SIG-M5 treated with dmso at 0.1 percent for 504 hours (cell line): ENCODE data around the gene CASKIN2.

Source experiments
- DNase-seq: peaks from one replicate; lab custom pipeline; 2025; ENCODE audit not compliant: unreplicated experiment; lab: John Stamatoyannopoulos, UW

CASKIN2 gene

GRCh38 chr17:75549246-75550138 lies 34.2 kb upstream of the CASKIN2 start:
- DNase-seq = peak; percentile 87

GRCh38 chr17:75548813-75549212 lies 33.5 kb upstream of the CASKIN2 start:
- DNase-seq = no peak

- DNase-seq = no peak
These were observed 31.8 kb upstream of the CASKIN2 start for GRCh38 chr17:75547091-75547490.

- no peak for DNase-seq
These were observed 30.8 kb upstream of the CASKIN2 start for GRCh38 chr17:75546181-75546580.

- no peak for DNase-seq
These were observed 28.9 kb upstream of the CASKIN2 start for GRCh38 chr17:75544250-75544649.

GRCh38 chr17:75542728-75543336 lies 27.5 kb upstream of the CASKIN2 start:
- DNase-seq = no peak

GRCh38 chr17:75542229-75542628 lies 26.9 kb upstream of the CASKIN2 start:
- no peak for DNase-seq

- DNase-seq = no peak
These were observed 25.7 kb upstream of the CASKIN2 start for GRCh38 chr17:75540923-75541503.

GRCh38 chr17:75539967-75540729 lies 24.8 kb upstream of the CASKIN2 start:
- DNase-seq = no peak

- DNase-seq = no peak
These were observed 21.0 kb upstream of the CASKIN2 start for GRCh38 chr17:75536366-75536765.

GRCh38 chr17:75535871-75536270 lies 20.5 kb upstream of the CASKIN2 start:
- DNase-seq = no peak

- no peak for DNase-seq
These were observed 19.8 kb upstream of the CASKIN2 start for GRCh38 chr17:75535119-75535537.

GRCh38 chr17:75531721-75532072 lies 16.4 kb upstream of the CASKIN2 start:
- DNase-seq = no peak

- no peak for DNase-seq
These were observed 15.7 kb upstream of the CASKIN2 start for GRCh38 chr17:75530837-75531720.

GRCh38 chr17:75526555-75527270 lies 11.4 kb upstream of the CASKIN2 start:
- DNase-seq = no peak

GRCh38 chr17:75525806-75526554 lies 10.6 kb upstream of the CASKIN2 start:
- no peak for DNase-seq

GRCh38 chr17:75524970-75525805 lies 9.9 kb upstream of the CASKIN2 start, which contains the start of gene LLGL2:
LLGL2 (plus strand) TSS chr17:75525697; CDS start chr17:75543427, 17,730 bp downstream.
- peak; percentile 90 for DNase-seq
